Mononuclear cell (primary cell): Measurements from ENCODE around the gene PRR20G. TPM values are rescaled to one million over a fixed set of nuclear protein-coding genes. Genes with fewer than 3 reads are reported as not detected.
"Not testable (repeated sequence)": the region's sequence is repeated elsewhere in the genome, so short reads cannot be mapped to it uniquely, and the experiment has no call there.

Source experiments
- H3K27me3 ChIP-seq: 2 replicates; pipeline ENCODE4 v1.6.0; 2011; ENCODE audit warnings: low read length, control low read depth; ENCODE audit not compliant: insufficient read depth
- H3K4me1 ChIP-seq: 2 replicates; pipeline ENCODE4 v1.5.1; 2011; ENCODE audit warnings: mild to moderate bottlenecking, low read length, control low read depth; ENCODE audit not compliant: insufficient read depth
- H3K4me3 ChIP-seq: 2 replicates; pipeline ENCODE4 v1.5.1; 2011; ENCODE audit warnings: mild to moderate bottlenecking, low read length, moderate library complexity
- H3K9me3 ChIP-seq: 2 replicates; pipeline ENCODE4 v1.5.1; 2011; ENCODE audit warnings: low read depth, mild to moderate bottlenecking, control low read depth, low read length
- total RNA-seq: library from RNA; depleted of rRNA; stranded (reverse); fragments of >200 nt; gene quantifications from one replicate; pipeline ENCODE4 v1.2.3, GENCODE V29; 2012

The PRR20G gene
- total RNA-seq, 1 donor = not detected

- Histone ChIP-seq H3K9me3 (no peaks in the 10 kb centered on the region), H3K4me3 (no peak overlapping the region), H3K4me1 (peaks cover 18% of the 10 kb centered on the region), H3K27me3 (no peaks in the 10 kb centered on the region)
Observed at GRCh38 chr3:127307916-127308315, 20.1 kb upstream of the PRR20G start.

- Histone ChIP-seq H3K4me1 (peaks cover 18% of the 10 kb centered on the region), H3K9me3 (no peaks in the 10 kb centered on the region), H3K27me3 (no peaks in the 10 kb centered on the region), H3K4me3 (no peak overlapping the region)
Observed at GRCh38 chr3:127307112-127307835, 19.4 kb upstream of the PRR20G start.

DNA sequence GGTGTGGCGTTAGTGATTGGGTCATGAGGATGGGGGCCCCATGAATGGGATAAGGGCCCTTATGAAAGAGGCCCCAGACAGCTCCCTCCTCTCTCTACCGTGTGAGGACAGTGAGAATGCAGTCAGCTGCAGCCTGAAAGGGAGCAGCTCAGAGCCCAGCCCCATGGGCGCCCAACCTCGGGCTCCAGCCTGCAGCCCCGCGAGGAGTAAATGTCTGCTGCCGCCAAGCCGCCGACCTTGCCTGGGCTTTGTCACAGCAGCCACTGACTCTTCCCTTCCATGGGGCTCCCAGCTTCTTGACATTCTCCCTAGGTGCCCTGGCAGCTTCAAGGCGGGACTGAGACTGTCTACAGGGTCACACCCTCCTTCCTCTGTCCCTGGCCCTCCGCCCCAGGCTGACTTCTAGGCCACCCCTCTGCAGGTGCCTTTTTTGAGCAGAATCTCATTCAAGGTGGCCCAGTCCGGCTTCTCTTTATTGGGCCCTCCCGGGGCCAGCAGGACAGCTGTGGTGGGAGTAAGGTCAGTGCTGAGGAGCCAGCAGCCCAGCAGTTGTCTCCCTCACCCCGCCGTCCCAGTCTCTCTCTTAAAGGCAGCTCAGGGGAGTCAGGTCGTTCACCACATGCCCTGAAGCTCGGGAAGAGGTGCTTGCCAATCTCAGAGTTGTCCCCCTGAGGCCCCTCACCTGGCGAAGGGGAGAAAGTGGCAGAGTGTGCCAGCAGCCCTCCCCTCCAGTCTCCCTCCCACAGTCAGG lies 18.7 kb upstream of the PRR20G start:
- H3K4me1 ChIP-seq = peaks cover 18% of the 10 kb centered on the region
- H3K4me3 ChIP-seq = no peak overlapping the region
- peaks cover under 1% of the 10 kb centered on the region for H3K27me3 ChIP-seq
- no peaks in the 10 kb centered on the region for H3K9me3 ChIP-seq

GRCh38 chr3:127305499-127306060 lies 17.7 kb upstream of the PRR20G start:
- Histone ChIP-seq H3K27me3 (peaks cover 4% of the 10 kb centered on the region), H3K9me3 (no peaks in the 10 kb centered on the region), H3K4me3 (no peak overlapping the region), H3K4me1 (peaks cover 18% of the 10 kb centered on the region)

- H3K27me3 ChIP-seq = peaks cover 4% of the 10 kb centered on the region
- H3K4me1 ChIP-seq = peaks cover 27% of the 10 kb centered on the region
- H3K4me3 ChIP-seq = no peak overlapping the region
- H3K9me3 ChIP-seq = no peaks in the 10 kb centered on the region
Observed at GRCh38 chr3:127304121-127304744, 16.4 kb upstream of the PRR20G start.

DNA sequence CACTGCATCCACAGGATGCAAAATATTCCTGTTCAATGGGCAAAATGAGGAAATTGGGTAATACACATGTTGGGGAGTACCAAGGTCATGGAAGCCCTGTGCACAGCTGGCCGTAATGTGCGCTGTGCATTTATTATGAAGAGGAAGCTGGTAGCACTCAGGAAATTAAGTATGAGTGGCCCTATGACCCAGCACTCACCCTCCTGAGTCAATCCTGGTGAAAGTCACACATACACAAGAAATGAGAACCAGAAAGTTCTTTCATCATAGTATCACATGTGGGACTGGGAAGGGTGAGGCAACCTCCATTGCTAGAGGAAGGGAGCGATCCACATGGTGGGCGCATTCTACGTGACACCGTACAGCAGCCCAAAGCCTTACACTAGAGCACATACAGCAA lies 11.4 kb upstream of the PRR20G start:
- H3K9me3 ChIP-seq = no peaks in the 10 kb centered on the region
- peaks cover 19% of the 10 kb centered on the region for H3K4me1 ChIP-seq
- H3K27me3 ChIP-seq = peaks cover 4% of the 10 kb centered on the region
- no peak overlapping the region for H3K4me3 ChIP-seq

- H3K9me3 ChIP-seq = no peaks in the 10 kb centered on the region
- H3K4me3 ChIP-seq = no peak overlapping the region
- peaks cover 4% of the 10 kb centered on the region for H3K27me3 ChIP-seq
- peaks cover 19% of the 10 kb centered on the region for H3K4me1 ChIP-seq
Observed at GRCh38 chr3:127296959-127297358, 9.1 kb upstream of the PRR20G start.

- H3K4me1 ChIP-seq = peaks cover 19% of the 10 kb centered on the region
- no peak overlapping the region for H3K4me3 ChIP-seq
- no peaks in the 10 kb centered on the region for H3K27me3 ChIP-seq
Observed at GRCh38 chr3:127296166-127296565, 8.3 kb upstream of the PRR20G start.

DNA sequence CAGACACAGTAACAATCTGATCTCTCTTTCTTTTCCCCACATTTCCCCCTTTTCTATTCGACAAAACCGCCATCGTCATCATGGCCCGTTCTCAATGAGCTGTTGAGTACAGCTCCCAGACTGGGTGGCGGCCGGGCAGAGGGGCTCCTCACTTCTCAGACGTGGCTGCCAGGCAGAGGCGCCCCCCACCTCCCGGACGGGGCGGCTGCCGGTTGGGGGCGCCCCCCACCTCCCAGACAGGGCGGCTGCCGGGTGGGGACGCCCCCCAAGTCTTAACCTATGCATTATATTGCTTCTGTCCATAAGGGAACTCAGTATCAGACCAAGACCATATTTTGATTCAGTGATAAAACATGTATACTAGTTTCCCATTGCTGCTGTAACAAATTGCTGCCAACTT lies 5.8 kb upstream of the PRR20G start:
- H3K9me3 ChIP-seq, H3K4me3 ChIP-seq, H3K4me1 ChIP-seq, H3K27me3 ChIP-seq: not testable (repeated sequence)

More at GRCh38 chr3:127296166-127296565, 8.3 kb upstream of the PRR20G start:
- no peaks in the 10 kb centered on the region for H3K9me3 ChIP-seq

GRCh38 chr3:127291611-127292010 lies 3.8 kb upstream of the PRR20G start:
- Histone ChIP-seq H3K9me3 (no peaks in the 10 kb centered on the region), H3K4me1 (no peaks in the 10 kb centered on the region), H3K4me3 (no peak overlapping the region), H3K27me3 (no peaks in the 10 kb centered on the region)

DNA sequence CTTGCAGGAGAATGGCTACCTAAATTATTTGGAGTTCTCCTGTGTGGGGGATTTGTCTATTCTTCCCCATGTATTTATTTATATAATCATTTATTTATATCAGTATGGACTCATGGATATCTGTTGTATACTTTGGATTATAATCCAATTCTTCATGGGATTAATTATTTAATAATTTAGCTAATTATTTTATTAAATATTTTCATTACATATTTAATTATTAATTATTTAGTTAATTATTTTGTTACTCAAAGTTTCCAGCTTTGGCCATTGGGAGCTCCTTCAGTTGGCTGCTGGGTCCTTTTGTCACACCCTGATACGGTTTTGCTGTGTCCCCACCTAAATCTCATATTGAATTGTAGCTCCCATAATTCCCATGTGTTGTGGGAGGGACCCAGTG lies 3.3 kb upstream of the PRR20G start:
- no peaks in the 10 kb centered on the region for H3K9me3 ChIP-seq
- H3K4me3 ChIP-seq = no peak overlapping the region
- no peaks in the 10 kb centered on the region for H3K4me1 ChIP-seq
- H3K27me3 ChIP-seq = no peaks in the 10 kb centered on the region

- Histone ChIP-seq H3K27me3 (no peaks in the 10 kb centered on the region), H3K9me3 (no peaks in the 10 kb centered on the region), H3K4me1 (no peaks in the 10 kb centered on the region), H3K4me3 (no peak overlapping the region)
Observed at GRCh38 chr3:127289706-127290575, 2.1 kb upstream of the PRR20G start.

DNA sequence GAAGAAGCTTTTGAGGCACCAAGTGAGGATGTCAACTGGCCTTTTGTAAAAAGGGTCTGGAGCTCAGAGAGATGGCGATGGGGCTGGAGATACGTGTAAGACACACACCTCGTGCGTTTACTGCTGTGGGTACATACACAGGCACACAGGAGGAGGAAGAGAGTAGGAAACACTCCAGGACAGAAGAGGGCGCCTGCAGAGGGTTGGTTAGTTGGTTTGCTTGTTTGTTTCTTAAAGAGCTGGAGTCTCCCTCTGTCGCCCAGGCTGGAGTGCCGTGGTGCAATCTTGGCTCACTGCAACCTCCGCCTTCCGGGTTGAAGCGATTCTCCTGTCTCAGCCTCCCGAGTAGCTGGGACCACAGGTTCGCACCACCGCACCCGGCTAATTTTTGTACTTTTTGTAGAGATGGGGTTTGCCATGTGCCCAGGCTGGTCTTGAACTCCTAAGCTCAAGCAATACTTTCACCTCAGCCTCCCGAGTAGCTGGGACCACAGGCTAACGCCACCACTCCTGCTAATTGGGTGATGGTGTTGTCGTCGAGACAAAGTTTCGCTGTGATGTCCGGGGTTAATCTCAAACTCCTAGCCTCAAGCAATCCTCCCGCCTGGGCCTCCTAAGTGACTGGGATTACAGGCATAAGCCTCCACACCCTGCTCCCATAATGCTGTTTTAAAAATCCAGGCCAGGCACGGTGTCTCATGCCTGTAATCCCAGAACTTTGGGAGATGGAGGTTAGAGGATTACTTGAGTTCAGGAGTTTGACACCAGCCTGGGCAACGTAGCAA lies 1.3 kb upstream of the PRR20G start:
- Histone ChIP-seq H3K4me3 (no peak overlapping the region), H3K4me1 (no peaks in the 10 kb centered on the region), H3K9me3 (no peaks in the 10 kb centered on the region), H3K27me3 (no peaks in the 10 kb centered on the region)

- Histone ChIP-seq H3K9me3 (no peaks in the 10 kb centered on the region), H3K27me3 (no peaks in the 10 kb centered on the region), H3K4me3 (no peak overlapping the region), H3K4me1 (no peaks in the 10 kb centered on the region)
Observed at GRCh38 chr3:127288343-127288742, 497 bp upstream of the PRR20G start.
